HEK293 (cell line): ENCODE results near the gene RIC3.

Experiments
- CTCF ChIA-PET: fragments of 350-600 bp; formaldehyde crosslinking; extraction: SDS; loops from one replicate; lab custom pipeline; 2021; ENCODE audit warnings: antibody characterized with exemption; lab: Yijun Ruan, JAX
- POLR2A ChIA-PET: fragments of 300-600 bp; formaldehyde crosslinking; extraction: SDS; loops from one replicate; lab custom pipeline; 2020; ENCODE audit warnings: antibody characterized with exemption, inconsistent platforms; lab: Yijun Ruan, JAX
- H3K27ac ChIP-seq: fragments of 200-500 bp; sonication (Bioruptor generic); 2 replicates; pipeline ENCODE4 v1.5.1; 2014; ENCODE audit warnings: low read depth, low read length, control low read depth, inconsistent platforms; ENCODE audit errors: extremely low read depth
- H3K36me3 ChIP-seq, 2 experiments: fragments of 200-500 bp in 1 of 2; sonication (Bioruptor generic) in 1 of 2; 1 replicate in 1 of 2; 2 replicates in 1 of 2; pipeline ENCODE4 v1.5.1; 2014 to 2017; ENCODE audit warnings: inconsistent platforms in 2 of 2, low read length in 2 of 2; ENCODE audit not compliant: control insufficient read depth in 2 of 2, insufficient read depth in 1 of 2
- H3K4me1 ChIP-seq: fragments of 200-500 bp; sonication (Bioruptor generic); 2 replicates; pipeline ENCODE4 v1.5.1; 2014; ENCODE audit warnings: mild to moderate bottlenecking, low read length, inconsistent platforms; ENCODE audit not compliant: control insufficient read depth, insufficient read depth
- H3K4me3 ChIP-seq: 2 replicates; pipeline ENCODE4 v1.5.1; 2011; ENCODE audit warnings: low read depth, mild to moderate bottlenecking, control low read depth, low read length, moderate library complexity
- H3K9me3 ChIP-seq: fragments of 200-500 bp; sonication (Bioruptor generic); 2 replicates; pipeline ENCODE4 v1.5.1; 2014; ENCODE audit warnings: low read depth, low read length, inconsistent platforms; ENCODE audit not compliant: control insufficient read depth, insufficient read depth
- ATF2 ChIP-seq: fragments of 450-650 bp; formaldehyde crosslinking; IDR thresholded peaks from 2 replicates; pipeline ENCODE4 v1.5.1; 2016; ENCODE audit warnings: missing biosample characterization, missing genetic modification characterization, low read depth
- BCL11B ChIP-seq: fragments of 450-650 bp; formaldehyde crosslinking; IDR thresholded peaks from 2 replicates; pipeline ENCODE4 v1.5.1; 2016; ENCODE audit warnings: low read depth, missing biosample characterization, missing genetic modification characterization
- GLI2 ChIP-seq: fragments of 450-650 bp; formaldehyde crosslinking; IDR thresholded peaks from 2 replicates; pipeline ENCODE4; 2017; ENCODE audit warnings: missing biosample characterization, missing genetic modification characterization, low read depth, borderline replicate concordance
- GLIS1 ChIP-seq: fragments of 450-650 bp; formaldehyde crosslinking; IDR thresholded peaks from 2 replicates; pipeline ENCODE4 v1.5.1; 2016; ENCODE audit warnings: missing biosample characterization, missing genetic modification characterization
- GLIS2 ChIP-seq: fragments of 450-650 bp; formaldehyde crosslinking; IDR thresholded peaks from 2 replicates; pipeline ENCODE4 v1.5.1; 2016; ENCODE audit warnings: missing biosample characterization, missing genetic modification characterization
- HOXA7 ChIP-seq: sonication (generic); formaldehyde crosslinking; IDR thresholded peaks from 2 replicates; pipeline ENCODE4 v1.8.1; 2022; ENCODE audit warnings: missing genetic modification reagents, borderline replicate concordance
- INSM2 ChIP-seq: fragments of 450-650 bp; formaldehyde crosslinking; IDR thresholded peaks from 2 replicates; pipeline ENCODE4 v1.5.1; 2016; ENCODE audit warnings: missing biosample characterization, missing genetic modification characterization
- KLF7 ChIP-seq: fragments of 450-650 bp; formaldehyde crosslinking; IDR thresholded peaks from 2 replicates; pipeline ENCODE4 v1.5.1; 2016; ENCODE audit warnings: missing biosample characterization, missing genetic modification characterization, borderline replicate concordance
- MEIS1 ChIP-seq: sonication (generic); formaldehyde crosslinking; IDR thresholded peaks from 2 replicates; pipeline ENCODE4 v1.8.1; 2022; ENCODE audit warnings: missing genetic modification reagents, mild to moderate bottlenecking, borderline replicate concordance
- PATZ1 ChIP-seq: fragments of 450-650 bp; formaldehyde crosslinking; IDR thresholded peaks from 2 replicates; pipeline ENCODE4 v1.5.1; 2016; ENCODE audit warnings: missing biosample characterization, missing genetic modification characterization
- RBAK ChIP-seq: fragments of 450-650 bp; formaldehyde crosslinking; IDR thresholded peaks from 2 replicates; pipeline ENCODE4 v1.5.1; 2016; ENCODE audit warnings: missing biosample characterization, missing genetic modification characterization
- ZBTB11 ChIP-seq: fragments of 450-650 bp; formaldehyde crosslinking; conservative IDR thresholded peaks from 2 replicates; pipeline ENCODE4 v1.5.1; 2016; ENCODE audit warnings: low read depth, missing biosample characterization, missing genetic modification characterization
- ZBTB21 ChIP-seq: fragments of 450-650 bp; formaldehyde crosslinking; IDR thresholded peaks from 2 replicates; pipeline ENCODE4 v1.5.1; 2017; ENCODE audit warnings: missing biosample characterization, missing genetic modification characterization
- ZNF112 ChIP-seq: fragments of 450-650 bp; formaldehyde crosslinking; IDR thresholded peaks from 2 replicates; pipeline ENCODE4 v1.5.0; 2017; ENCODE audit warnings: missing biosample characterization, missing genetic modification characterization
- ZNF169 ChIP-seq: fragments of 450-650 bp; formaldehyde crosslinking; IDR thresholded peaks from 2 replicates; pipeline ENCODE4 v1.5.1; 2016; ENCODE audit warnings: missing biosample characterization, missing genetic modification characterization
- ZNF211 ChIP-seq: fragments of 450-650 bp; formaldehyde crosslinking; IDR thresholded peaks from 2 replicates; pipeline ENCODE4 v1.5.1; 2016; ENCODE audit warnings: low read depth, missing biosample characterization, missing genetic modification characterization
- ZNF274 ChIP-seq, 2 experiments: fragments of 200-500 bp in 1 of 2; fragments of 450-650 bp in 1 of 2; sonication (Bioruptor generic) in 1 of 2; formaldehyde crosslinking in 1 of 2; IDR thresholded peaks; 2 replicates each; pipeline versions ENCODE4 v1.5.1 to v1.6.1; 2014 to 2016; ENCODE audit warnings: borderline replicate concordance in 1 of 2, inconsistent platforms in 1 of 2, low read length in 1 of 2, missing biosample characterization in 1 of 2, missing genetic modification characterization in 1 of 2
- ZNF404 ChIP-seq: fragments of 450-650 bp; formaldehyde crosslinking; IDR thresholded peaks from 2 replicates; pipeline ENCODE4 v1.5.1; 2017; ENCODE audit warnings: missing biosample characterization, missing genetic modification characterization
- ZNF449 ChIP-seq: fragments of 450-650 bp; formaldehyde crosslinking; IDR thresholded peaks from 2 replicates; pipeline ENCODE4 v1.5.1; 2017; ENCODE audit warnings: missing biosample characterization, mild to moderate bottlenecking, missing genetic modification characterization, moderate library complexity
- ZNF610 ChIP-seq: fragments of 450-650 bp; formaldehyde crosslinking; IDR thresholded peaks from 2 replicates; pipeline ENCODE4 v1.5.1; 2016; ENCODE audit warnings: missing biosample characterization, missing genetic modification characterization, borderline replicate concordance
- ZNF704 ChIP-seq: fragments of 450-650 bp; formaldehyde crosslinking; IDR thresholded peaks from 2 replicates; pipeline ENCODE4 v1.5.1; 2016; ENCODE audit warnings: missing biosample characterization, missing genetic modification characterization
- TF ChIP-seq, protein P1 (sequence below): fragments of 450-650 bp; formaldehyde crosslinking; IDR thresholded peaks from 2 replicates; pipeline ENCODE4 v1.5.1; 2016; ENCODE audit warnings: missing biosample characterization, missing genetic modification characterization

Gene RIC3

DNA sequence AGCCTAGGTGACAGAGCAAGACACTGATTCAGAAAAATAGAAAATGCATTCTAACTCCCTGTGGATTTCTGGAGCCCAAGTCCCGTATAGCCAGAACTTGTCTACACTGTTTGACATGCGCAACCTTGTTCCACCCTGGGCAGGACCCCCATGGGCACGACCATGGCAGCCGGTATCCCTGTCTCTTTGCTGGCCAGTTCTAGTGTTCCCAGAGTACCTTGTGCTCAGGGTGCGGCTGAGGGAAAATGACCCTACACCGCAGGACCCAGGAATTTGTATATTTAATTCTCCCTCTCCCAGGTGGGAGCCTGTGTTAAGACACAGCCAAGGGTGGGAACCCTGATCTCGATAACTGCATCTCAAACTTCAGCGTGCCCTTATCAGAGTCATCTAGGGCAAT, 36.7 kb upstream of the RIC3 start:
- Histone ChIP-seq H3K4me1 (no peaks in the 10 kb centered on the region), H3K9me3 (no peaks in the 10 kb centered on the region), H3K36me3 (no peaks in the 10 kb centered on the region), H3K4me3 (no peak overlapping the region), H3K27ac (no peak overlapping the region)
- TF ChIP-seq ZBTB11 (no peak), HOXA7 (CRISPR knock-in tag) (no peak), GLIS2 (tag by site-specific recombination) (no peak), ZNF704 (no peak), ZNF404 (tag by site-specific recombination) (no peak), GLIS1 (tag by site-specific recombination) (no peak), PATZ1 (tag by site-specific recombination) (no peak), GLI2 (no peak), ZNF211 (tag by site-specific recombination) (no peak), INSM2 (tag by site-specific recombination) (no peak), MEIS1 (no peak), ZNF169 (tag by site-specific recombination) (no peak)
- ChIA-PET CTCF (interaction anchor here (1.4 to 2.0 kb wide), 2 partner anchors 10 to 13 kb away, joined by 3 to 7 read pairs; no protein-coding TSS in a partner anchor), POLR2A (no interaction called here)

DNA sequence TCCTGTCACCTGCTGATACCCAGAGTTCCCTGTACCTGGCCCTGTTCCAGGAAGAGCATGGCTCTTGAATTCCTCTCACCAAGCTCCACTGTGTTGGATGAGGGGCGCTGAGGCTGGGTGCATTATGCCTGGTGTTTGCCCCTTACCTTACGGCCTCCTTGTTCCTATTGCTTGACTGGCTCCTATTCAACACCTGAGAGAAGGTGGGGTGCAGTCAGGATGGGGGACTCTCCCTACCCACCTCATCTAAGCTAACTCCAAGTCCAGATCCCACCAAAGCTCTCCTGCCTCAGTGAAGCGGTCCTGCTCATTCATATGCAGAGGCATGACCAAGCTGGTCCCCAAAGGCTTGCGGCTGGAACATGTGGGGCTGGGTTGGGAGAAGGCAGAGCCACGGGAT, 35.8 kb upstream of the RIC3 start:
- H3K27ac ChIP-seq = no peak overlapping the region
- TF ChIP-seq KLF7 (tag by site-specific recombination) (no peak), ZNF449 (no peak), GLI2 (no peak), HOXA7 (CRISPR knock-in tag) (no peak), ATF2 (no peak), RBAK (no peak), ZBTB21 (no peak), BCL11B (tag by site-specific recombination) (no peak), ZNF112 (no peak), ZNF274 (IDR thresholded peaks at IDR 0.05; ENCODE audit: low read length) (no peak), ZNF274 (tag by site-specific recombination; IDR thresholded peaks at IDR 0.05; ENCODE audit: borderline replicate concordance) (no peak), ZNF610 (tag by site-specific recombination) (no peak)
- TF ChIP-seq, protein P1, sequence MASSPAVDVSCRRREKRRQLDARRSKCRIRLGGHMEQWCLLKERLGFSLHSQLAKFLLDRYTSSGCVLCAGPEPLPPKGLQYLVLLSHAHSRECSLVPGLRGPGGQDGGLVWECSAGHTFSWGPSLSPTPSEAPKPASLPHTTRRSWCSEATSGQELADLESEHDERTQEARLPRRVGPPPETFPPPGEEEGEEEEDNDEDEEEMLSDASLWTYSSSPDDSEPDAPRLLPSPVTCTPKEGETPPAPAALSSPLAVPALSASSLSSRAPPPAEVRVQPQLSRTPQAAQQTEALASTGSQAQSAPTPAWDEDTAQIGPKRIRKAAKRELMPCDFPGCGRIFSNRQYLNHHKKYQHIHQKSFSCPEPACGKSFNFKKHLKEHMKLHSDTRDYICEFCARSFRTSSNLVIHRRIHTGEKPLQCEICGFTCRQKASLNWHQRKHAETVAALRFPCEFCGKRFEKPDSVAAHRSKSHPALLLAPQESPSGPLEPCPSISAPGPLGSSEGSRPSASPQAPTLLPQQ (tag by site-specific recombination) = no peak

More for the DNA sequence above, 35.8 kb upstream of the RIC3 start:
- H3K9me3 ChIP-seq = no peaks in the 10 kb centered on the region
- no peaks in the 10 kb centered on the region for H3K36me3 ChIP-seq
- ChIA-PET POLR2A (no interaction called here), CTCF (interaction anchor here (1.3 to 2.0 kb wide), 4 partner anchors 9 to 16 kb away, joined by 3 to 7 read pairs (median 5); no protein-coding TSS in a partner anchor)
- no peaks in the 10 kb centered on the region for H3K4me1 ChIP-seq
- H3K4me3 ChIP-seq = no peak overlapping the region
